GM15510 (cell line): Measurements from ENCODE around the gene DDOST.

ENCODE experiments used
- POLR2A ChIP-seq: IDR thresholded peaks from 3 replicates; pipeline ENCODE4 v1.6.1; 2011; ENCODE audit warnings: borderline replicate concordance; ENCODE audit not compliant: insufficient read length; ENCODE audit errors: extremely low read depth

Gene DDOST

GRCh38 chr1:20648946-20649345 lies 12.2 kb downstream of the DDOST start:
- no peak for TF ChIP-seq POLR2A

- no peak for TF ChIP-seq POLR2A
Observed at GRCh38 chr1:20648438-20648837, 12.7 kb downstream of the DDOST start.

GRCh38 chr1:20645414-20645813 lies 15.8 kb downstream of the DDOST start:
- no peak for TF ChIP-seq POLR2A

- TF ChIP-seq POLR2A, result no peak
Observed at GRCh38 chr1:20644416-20644815, 16.8 kb downstream of the DDOST start.

GRCh38 chr1:20643080-20643479 lies 18.1 kb downstream of the DDOST start:
- no peak for TF ChIP-seq POLR2A

GRCh38 chr1:20641975-20642374 lies 19.2 kb downstream of the DDOST start:
- TF ChIP-seq POLR2A, result no peak

GRCh38 chr1:20640183-20640597 lies 21.0 kb downstream of the DDOST start:
- TF ChIP-seq POLR2A, result no peak

- TF ChIP-seq POLR2A, result no peak
Observed at GRCh38 chr1:20636785-20637347, 24.3 kb downstream of the DDOST start.

GRCh38 chr1:20634594-20635084 lies 26.5 kb downstream of the DDOST start:
- TF ChIP-seq POLR2A, result no peak

- no peak for TF ChIP-seq POLR2A
Observed at GRCh38 chr1:20634065-20634593, 27.0 kb downstream of the DDOST start.

GRCh38 chr1:20633190-20634064 lies 27.7 kb downstream of the DDOST start, which contains the start of gene PINK1:
TSS of gene PINK1 (plus strand) at chr1:20633458. CDS start at chr1:20633549, 91 bp downstream.
- TF ChIP-seq POLR2A, result peak; percentile 28

- no peak for TF ChIP-seq POLR2A
Observed at GRCh38 chr1:20632386-20632785, 28.8 kb downstream of the DDOST start.

GRCh38 chr1:20630729-20631128 lies 30.4 kb downstream of the DDOST start:
- TF ChIP-seq POLR2A, result no peak

- TF ChIP-seq POLR2A, result no peak
Observed at GRCh38 chr1:20626524-20626923, 34.6 kb downstream of the DDOST start.

GRCh38 chr1:20626098-20626427 lies 35.1 kb downstream of the DDOST start:
- TF ChIP-seq POLR2A, result no peak
